ENCODE measurements around the gene GMEB1. TPM values are rescaled to one million over a fixed set of nuclear protein-coding genes. Genes with fewer than 3 reads are reported as not detected.
"Not testable (repeated sequence)": the region's sequence is repeated elsewhere in the genome, so short reads cannot be mapped to it uniquely, and the experiment has no call there.

GMEB1 gene
- total RNA-seq, 1 donor from 2014 or later, result 29.2 TPM

DNA sequence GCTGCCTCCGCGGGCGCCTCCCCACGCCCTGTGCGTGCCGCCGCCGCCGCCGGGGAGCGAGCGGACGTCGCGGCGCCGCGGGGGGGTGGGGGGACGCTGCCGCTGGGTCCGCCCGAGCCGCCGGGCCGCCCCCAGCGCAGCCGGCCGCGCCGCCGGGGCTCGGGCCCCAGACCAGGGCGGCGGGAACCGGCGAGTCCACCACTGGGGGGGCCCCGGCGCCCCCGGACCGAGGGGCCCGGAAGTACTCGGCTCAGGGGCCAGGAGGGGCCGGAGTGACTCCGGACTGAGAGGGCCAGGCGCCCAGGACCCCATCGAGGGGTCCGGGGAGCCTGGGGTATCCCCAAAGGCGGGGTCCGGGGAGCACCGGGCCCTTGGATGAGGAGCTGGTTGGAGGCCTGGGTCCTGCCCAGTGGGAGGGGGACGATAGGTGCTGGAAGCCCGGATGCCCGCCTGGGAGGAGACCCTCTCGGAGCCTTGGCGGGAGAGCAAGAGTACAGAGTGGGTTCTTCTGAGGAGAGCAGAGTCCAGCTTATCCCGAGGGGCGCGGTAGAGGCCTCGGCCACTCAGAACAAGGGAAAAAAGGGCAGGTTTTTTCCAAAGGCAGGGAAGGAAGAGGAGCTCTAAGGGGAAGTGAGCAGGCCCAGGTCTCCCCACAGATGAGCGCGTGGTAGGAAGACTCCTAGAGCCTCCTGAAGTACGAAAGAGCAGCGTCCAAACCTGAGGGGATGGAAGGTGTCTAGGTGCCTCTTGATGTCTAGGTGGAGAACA lies 556 bp downstream of the GMEB1 start:
- intact Hi-C loops (cut with micrococcal nuclease), result loop anchor here (1.0 to 5.0 kb wide), 7 partner anchors 21 to 216 kb away; partner anchors contain the start of genes RNU11, TAF12, TRNAU1AP and YTHDF2

DNA sequence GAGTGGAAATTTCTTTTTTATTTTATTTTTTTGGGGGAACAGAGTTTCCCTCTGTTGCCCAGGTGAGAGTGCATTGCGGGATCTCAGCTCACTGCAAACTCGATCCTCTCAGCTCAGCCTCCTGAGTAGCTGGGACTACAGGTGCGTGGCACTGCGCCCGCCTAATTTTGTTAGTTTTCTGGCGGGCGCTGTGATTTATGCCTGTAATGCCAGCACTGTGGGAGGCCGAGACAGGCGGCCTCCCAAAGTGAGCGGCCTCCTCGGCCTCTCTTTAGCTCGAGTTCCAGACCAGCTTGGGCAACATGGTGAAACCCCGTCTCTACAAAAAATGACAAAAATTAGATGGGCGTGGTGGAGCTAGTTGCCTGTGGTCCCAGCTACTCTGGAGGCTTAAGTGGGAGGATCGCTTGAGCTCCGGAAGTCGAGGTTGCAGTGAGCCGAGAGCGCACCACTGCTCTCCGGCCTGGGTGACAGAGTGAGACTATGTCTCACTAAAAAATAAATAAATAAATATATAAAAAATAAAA lies 2.7 kb downstream of the GMEB1 start:
- intact Hi-C loops (cut with micrococcal nuclease), result no loop called here

DNA sequence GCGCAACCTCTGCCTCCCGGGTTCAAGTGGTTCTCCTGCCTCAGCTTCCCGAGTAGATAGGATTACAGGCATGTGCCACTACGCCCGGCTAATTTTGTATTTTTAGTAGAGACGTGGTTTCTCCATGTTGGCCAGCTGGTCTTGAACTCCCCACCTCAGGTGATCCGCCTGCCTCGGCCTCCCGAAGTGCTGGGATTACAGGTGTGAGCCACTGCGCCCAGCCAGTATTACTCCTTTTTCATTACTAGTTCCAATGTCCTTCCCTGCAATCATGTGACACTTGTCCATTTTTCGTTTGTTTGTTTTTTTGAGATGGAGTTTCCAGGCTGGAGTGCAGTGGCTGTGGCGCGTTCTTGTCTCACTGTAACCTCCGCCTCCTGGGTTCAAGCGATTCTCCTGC lies 4.4 kb downstream of the GMEB1 start:
- intact Hi-C loops (cut with micrococcal nuclease), result not testable (repeated sequence)

DNA sequence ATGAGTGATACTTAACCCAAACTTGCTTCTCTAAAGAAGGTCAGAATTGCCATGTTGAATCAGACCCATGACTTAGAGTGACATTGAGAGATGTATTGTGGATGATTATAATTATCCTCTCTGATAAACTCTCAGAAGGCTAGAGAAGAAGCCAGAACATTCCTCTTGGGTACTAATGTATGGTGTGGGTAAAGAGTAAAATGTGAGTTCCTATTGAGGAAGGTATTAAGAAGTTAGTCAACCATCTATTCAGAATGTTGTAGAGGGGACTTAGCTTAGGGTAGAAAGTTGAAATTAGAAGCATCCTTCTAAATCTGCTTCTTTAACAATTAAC lies 7.3 kb downstream of the GMEB1 start:
- intact Hi-C loops (cut with micrococcal nuclease), result no loop called here

DNA sequence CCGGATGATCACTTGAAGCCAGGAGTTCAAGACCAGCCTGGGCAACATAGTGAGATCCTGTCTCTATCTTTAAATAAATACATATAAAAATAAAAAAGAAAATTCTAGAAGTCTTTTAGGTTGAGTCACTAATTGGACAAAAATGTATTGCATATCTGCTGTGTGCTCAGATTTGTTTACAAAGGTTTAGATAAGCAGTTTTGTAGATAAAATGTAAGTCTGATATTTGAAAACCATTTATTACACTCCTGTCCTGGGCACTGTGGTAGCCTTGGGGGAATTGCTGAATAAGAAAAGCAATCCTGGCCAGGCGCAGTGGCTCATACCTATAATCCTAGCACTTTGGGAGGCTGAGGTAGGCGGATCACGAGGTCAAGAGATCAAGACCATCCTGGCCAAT lies 11.6 kb downstream of the GMEB1 start:
- intact Hi-C loops (cut with micrococcal nuclease), result no loop called here

DNA sequence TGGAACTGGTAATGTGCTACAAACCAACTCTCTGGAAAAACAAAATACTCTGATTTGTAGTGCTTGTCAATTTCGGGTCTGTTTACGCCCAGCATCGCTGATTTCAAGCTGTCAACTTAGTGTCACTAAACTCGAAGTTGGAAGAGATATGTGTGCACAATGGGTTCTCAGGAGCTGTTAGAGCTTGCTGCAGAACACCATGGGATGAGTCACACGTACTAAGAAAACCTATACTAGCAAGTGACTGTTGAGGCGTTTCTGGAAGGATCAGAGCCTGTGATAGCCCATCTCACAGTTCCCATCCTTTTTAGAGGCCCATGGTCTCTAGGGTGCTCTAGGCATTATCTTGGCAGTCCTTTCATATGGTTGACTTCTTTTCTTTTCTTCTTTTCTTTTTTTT lies 14.3 kb downstream of the GMEB1 start:
- intact Hi-C loops (cut with micrococcal nuclease), result no loop called here

DNA sequence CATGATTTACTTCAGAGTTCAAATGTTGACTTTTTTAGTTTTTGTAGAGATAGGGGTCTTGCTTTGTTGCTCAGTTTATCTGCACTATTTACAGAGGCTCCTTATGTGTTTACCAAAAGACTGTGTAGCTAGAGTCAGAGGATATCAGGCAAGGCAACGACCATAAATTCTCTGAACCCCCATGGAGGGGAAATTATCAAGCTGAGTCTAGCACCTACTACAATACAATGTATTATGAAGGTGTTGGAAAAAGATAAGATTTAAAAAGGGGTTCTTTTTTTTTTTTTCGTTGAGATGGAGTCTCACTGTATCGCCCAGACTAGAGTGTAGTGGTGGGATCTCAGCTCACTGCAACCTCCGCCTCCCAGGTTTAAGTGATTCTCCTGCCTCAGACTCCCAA lies 16.4 kb downstream of the GMEB1 start:
- intact Hi-C loops (cut with micrococcal nuclease), result no loop called here

DNA sequence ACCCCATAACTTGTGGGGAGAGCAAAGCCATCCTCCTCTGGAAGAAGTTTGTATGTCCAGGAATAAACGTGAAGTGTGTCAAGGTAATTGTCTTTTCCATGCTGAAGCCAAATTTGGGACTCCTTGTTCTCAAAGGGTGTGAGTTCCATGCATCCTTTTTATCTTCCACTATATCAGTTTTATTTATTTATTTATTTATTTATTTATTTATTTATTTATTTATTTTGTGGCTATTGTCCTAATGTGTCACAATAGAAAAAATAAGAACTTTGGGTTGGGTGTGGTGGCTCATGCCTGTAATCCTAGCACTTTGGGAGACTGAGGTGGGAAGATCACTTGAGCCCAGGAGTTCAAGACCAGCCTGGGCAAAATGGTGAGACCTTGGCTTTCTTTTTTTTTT lies 23.0 kb downstream of the GMEB1 start:
- intact Hi-C loops (cut with micrococcal nuclease), result not testable (repeated sequence)

DNA sequence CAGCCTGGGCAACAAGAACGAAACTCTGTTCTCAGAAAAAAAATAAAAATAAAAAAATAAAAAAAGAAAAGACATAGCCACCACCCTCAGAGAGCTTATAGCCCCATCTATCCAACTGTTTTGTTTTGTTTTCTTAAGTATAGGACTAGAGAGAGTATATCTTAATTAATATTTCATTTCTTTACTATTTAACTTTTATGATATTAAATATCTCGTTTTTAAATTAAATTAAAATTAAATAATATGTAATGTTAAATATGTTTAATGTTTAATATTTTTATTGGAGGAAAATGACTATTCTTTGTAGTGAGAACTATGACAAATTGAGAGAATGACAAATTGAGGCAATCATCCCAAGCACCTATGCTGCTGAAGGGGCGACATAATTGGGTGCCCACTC lies 35.0 kb downstream of the GMEB1 start:
- intact Hi-C loops (cut with micrococcal nuclease), result no loop called here

DNA sequence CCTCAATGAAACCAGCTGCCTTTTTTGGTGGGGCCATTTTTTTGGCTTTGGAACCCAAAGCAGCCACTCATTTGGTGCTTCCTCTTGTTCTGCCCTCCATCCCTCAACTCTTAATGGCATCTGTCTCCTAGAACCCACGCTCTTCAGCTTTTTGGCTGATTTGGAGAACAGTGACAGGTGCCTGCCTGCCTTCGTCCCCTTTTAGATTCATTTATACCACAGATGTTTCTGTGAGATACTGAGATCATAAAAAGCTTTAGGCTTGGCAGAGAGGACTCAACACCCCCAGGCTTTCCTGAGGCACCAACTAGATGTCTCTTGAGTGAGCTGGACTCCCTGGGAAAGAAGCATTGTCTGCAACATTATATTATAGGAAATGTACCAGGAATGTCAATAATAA lies 47.8 kb downstream of the GMEB1 start:
- intact Hi-C loops (cut with micrococcal nuclease), result no loop called here

DNA sequence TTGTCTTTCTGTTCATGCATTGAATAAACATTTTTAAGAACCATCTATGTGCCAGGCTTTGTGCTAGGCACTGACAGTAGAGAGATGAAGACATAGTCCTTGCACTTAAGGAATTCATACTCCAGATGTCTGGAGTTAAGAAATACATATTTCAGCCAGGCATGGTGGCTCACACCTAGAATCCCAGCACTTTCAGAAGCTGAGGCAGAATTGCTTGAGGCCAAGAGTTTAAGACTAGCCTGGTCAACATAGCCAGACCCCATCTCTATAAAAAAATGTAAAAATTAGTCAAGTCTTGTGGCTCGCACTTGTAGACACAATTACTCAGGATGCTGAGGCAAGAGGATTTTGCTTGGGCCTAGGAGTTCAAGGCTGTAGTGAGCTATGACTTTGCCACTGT lies 49.6 kb downstream of the GMEB1 start:
- intact Hi-C loops (cut with micrococcal nuclease), result no loop called here

DNA sequence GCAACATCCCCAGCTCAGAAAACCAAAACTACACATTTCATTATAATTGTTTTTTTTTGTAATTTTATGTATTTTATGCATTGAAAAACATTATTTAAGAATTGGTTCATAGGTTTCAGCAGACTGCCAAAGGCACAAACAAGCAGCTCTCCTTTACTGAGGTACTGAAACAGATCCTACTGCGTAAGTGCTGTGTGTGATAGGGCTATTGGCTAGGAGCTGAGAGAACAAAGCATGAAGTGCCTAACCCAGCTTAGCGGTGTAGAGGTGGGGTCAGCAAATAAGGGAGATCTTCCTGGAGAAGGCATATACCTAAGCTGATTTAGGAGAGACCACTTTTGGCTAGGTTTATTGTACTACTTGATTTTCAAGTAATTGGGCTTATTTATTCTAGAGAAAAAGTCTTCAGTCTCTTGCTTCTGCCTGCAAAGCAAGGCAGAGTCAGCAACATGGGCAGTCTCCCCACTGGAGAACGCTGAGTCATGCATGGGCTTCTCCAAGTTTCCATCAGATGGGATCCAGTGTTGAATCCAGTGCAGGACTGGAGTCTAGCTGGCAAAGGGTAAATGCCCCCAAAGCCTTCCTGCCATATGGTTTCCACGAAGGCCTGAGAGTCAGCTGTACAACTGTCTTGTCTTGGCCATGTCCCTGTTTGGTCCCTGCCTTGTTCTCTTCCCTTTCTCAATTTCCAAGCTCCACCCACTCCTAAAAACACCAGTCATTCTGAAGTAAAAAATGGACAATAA lies 50.2 kb downstream of the GMEB1 start:
- intact Hi-C loops (cut with micrococcal nuclease), result no loop called here

DNA sequence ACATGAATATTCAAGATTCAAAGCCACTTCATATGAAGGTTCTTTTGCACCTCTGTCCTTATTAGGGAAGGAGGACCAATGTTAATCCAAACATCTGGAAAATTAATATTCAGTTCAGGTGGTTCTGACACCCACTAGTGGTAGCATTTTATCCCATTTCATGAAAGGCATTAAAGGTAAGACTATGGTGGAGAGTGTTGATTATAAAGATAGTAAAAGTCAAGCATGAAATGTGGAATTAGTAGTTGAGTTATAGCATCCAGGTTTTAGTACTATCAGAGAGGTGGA lies 50.7 kb downstream of the GMEB1 start:
- intact Hi-C loops (cut with micrococcal nuclease), result no loop called here

DNA sequence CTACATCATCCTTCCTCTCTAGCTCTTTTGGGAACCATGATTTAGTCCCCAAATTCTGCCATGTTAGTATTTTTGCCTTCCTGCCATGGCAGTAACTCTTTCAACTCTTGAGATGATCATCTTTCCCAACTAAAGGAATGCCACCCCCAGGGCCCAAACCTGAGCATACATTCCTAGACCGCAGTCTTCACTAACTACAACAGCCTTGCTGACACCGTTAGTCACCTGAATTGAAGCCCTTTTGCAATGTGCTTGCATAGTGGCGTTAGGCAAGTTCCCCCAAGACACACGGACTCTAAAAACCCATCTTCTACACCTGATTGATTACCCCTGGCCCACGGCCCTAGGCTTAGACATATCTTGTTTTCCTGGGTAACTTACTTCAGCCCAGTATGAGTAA lies 51.8 kb downstream of the GMEB1 start:
- intact Hi-C loops (cut with micrococcal nuclease), result no loop called here

DNA sequence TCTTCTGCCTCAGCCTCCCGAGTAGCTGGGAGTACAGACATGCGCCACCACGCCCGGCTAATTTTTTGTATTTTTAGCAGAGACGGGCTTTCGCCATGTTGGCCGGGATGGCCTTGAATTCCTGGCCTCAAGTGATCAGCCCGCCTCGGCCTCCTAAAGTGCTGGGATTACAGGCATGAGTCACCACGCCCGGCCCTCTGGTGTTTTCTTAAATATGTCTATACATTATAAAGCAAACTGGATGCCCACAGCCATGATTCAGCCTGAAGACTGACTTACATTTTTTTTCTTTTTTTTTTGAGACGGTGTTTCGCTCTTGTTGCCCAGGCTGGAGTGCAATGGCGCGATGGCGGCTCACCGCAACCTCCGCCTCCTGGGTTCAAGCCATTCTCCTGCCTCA lies 53.3 kb downstream of the GMEB1 start:
- intact Hi-C loops (cut with micrococcal nuclease), result not testable (repeated sequence)

DNA sequence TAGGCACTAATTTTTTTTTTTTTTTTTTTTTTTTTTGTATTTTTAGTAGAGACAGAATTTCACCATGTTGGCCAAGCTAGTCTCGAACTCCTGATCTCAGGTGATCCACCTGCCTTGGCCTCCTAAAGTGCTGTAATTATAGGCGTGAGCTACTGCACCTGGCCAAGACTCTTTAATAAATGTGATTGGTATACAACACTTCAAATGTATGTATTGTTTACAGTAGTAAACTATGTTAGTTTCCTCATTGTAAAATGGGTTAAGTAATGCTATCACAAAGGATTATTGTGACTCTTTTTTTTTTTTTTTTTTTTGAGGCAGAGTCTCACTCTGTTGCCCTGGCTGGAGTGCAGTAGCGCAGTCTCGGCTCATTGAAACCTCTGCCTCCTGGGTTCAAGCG lies 56.8 kb downstream of the GMEB1 start:
- intact Hi-C loops (cut with micrococcal nuclease), result not testable (repeated sequence)

DNA sequence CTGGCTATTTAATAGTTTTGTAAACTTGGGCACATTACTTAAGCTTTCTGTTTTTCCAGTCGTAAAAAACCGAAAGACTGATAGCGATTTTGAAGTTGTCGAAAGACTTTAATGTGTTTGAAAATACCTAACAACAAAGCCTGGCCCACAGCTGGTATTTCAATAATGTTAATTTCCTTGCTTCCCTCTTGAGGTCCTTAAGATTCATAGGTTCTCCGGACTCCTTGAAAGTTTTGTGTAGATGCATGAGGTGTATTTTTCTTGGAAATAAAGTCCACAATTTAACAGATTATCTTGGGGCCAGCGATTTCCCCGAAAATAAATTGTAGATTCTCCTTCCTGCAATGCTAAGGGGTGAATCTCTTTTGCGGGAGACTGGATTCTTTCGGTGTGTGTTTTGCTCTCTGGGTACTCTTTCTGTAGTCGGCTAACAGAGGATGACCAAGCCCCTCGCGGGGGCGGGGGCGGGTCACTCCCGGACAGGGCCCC lies 67.4 kb downstream of the GMEB1 start:
- intact Hi-C loops (cut with micrococcal nuclease), result loop anchor here (1.0 to 2.0 kb wide), 8 partner anchors 68 to 489 kb away; partner anchors contain the start of genes GMEB1, MED18, RNU11 and SRSF4

DNA sequence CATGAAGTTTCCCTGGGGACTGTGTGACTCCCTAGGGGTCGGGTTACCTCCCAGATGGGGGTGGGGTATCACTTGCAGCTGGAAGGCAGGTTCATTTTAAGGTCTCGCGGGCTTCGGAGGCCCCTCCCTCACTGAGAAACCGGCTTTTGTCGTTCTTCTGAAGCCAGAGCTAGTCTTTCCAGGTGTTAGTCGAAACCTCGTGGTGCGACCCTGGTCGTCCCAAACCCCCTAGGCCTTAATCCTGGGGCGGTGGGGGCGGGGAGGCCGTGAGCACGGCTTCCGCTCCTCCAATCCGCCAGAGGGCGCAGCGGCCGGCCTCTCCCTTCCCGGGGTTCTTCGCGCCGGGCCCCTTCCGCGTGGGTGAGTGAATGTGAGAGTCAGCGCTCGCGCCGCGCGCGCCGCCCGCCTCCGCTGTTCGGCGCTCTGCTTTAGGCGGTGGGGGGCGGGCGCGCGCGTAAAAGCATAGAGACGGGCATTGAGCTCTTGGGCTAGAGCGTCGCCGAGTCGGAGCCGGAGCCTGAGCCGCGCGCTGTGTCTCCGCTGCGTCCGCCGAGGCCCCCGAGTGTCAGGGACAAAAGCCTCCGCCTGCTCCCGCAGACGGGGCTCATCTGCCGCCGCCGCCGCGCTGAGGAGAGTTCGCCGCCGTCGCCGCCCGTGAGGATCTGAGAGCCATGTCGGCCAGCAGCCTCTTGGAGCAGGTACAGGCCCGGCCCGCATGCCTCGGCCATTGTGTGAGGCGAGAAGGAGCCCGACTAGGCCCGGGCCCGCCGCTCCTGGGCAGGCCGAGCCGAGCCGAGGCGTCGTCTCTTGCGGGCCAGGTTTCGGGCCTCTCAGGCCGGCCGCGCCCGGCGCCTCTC lies 68.1 kb downstream of the GMEB1 start, which contains the start of gene YTHDF2:
Gene YTHDF2, plus strand, starts transcription at position 491 of the 857 bp plus-strand sequence. Its CDS starts 181 bp downstream, at position 672.
- intact Hi-C loops (cut with micrococcal nuclease), result loop anchor here (1.0 to 2.0 kb wide), 8 partner anchors 68 to 489 kb away; partner anchors contain the start of genes GMEB1, MED18, RNU11 and SRSF4

DNA sequence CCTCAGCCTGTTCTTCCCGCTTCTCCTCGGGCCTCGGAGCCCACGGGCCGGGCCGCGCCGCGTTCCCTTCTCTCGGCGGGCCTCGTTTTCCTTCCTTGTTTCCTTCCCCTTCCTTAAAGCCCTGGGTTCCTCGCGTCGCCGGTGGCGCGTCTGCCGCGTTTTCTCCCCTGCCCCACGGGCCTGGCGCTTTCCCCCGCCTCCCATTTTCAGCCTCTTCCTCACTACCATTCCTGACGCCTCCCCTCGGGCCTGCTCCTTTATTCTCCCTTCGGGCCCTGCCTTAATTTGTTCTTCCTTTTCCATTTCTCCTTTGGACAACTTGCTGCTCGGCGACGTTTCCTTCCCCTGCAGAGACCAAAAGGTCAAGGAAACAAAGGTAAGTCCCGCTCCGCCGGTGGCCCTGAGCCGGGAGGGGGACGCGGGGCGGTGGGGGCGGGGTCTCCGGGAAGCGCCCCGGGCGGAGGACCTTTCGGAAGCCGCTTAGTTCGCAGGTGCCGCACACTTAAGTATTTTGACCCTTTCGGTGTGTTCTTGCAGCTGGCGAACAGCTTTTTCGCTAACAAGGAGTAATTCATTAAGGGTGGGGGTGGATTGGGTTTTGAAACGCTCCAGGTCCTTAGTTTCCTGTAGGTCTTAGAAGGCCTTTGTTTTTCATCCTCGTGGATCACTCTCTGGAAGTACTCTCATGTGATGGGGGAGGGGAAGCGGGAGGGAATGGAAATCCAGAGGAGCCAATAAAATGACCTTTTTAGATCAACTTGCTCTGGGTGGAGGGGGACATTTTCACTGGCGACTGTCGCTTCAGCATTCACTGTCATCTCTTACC lies 68.9 kb downstream of the GMEB1 start:
- intact Hi-C loops (cut with micrococcal nuclease), result loop anchor here (2.0 kb wide), 4 partner anchors 139 to 443 kb away; partner anchors contain the start of genes MED18 and SRSF4

DNA sequence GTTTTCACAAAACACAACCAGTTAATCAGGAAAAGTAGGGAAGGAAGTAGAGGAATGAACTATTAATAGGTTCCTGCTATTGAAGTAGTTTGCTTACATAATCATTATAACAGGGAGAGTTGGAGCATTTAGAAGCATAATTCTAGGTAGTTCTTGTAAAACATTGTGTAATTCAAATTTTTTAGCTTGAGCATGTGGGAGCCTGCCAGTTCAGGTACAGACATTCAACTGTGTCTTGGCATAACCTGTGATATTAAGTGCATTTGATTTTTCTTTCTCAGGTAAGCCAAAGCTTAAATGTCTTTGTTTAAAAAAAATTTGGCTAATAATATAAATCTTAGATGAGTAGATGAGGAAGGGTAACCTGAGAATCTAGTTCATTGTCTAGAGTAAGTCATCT lies 71.5 kb downstream of the GMEB1 start:
- intact Hi-C loops (cut with micrococcal nuclease), result no loop called here
